HCT116 (cell line): ENCODE results near the gene RBKS. TPM values are rescaled to one million over a fixed set of nuclear protein-coding genes. Genes with fewer than 3 reads are reported as not detected.

Experiments used
- ATAC-seq: fragments of 200-7000 bp; cut with Tn5 transposase; 2 replicates; pipeline ENCODE4 v1.9.1; 2020; ENCODE audit warnings: mild to moderate bottlenecking, moderate library complexity
- BruUV-seq: library from RNA; stranded (reverse); fragments of 400-500 nt; replicated peaks from 2 replicates; lab custom pipeline; 2021; lab: Mats Ljungman, UMichigan
- CTCF ChIA-PET: fragments of 300-600 bp; sonication (Branson Sonifier 250); formaldehyde crosslinking; loops from one replicate; lab custom pipeline; 2021; ENCODE audit warnings: antibody characterized with exemption; lab: Charles Lee
- POLR2A ChIA-PET: fragments of 300-600, 350-600 bp; sonication (Branson Sonifier 250); formaldehyde crosslinking; loops from one replicate; lab custom pipeline; 2021; ENCODE audit warnings: antibody characterized with exemption; lab: Charles Lee
- RAD21 ChIA-PET, 2 experiments: fragments of 300-600 bp; sonication (Branson Sonifier 250); formaldehyde crosslinking; loops; one replicate each; lab custom pipeline; 2023; ENCODE audit warnings: low total read pairs in 2 of 2; ENCODE audit not compliant: uncharacterized antibody in 2 of 2, unreplicated experiment in 2 of 2, low non-redundant PET in 1 of 2; lab: Charles Lee
- DNase-seq: peaks from one replicate; pipeline ENCODE4 v3.0.0-alpha.2; 2010; ENCODE audit warnings: low read depth, low spot score
- H2AFZ ChIP-seq: fragments of 200-600 bp; shearing (Covaris generic), sonication (generic); 2 replicates; pipeline ENCODE4 v1.6.1; 2017; ENCODE audit warnings: low read depth, mixed run types, mixed read lengths, antibody characterized with exemption, low read length; ENCODE audit not compliant: poor library complexity, severe bottlenecking
- H3K27ac ChIP-seq: 2 replicates; pipeline ENCODE4 v1.5.1; 2012; ENCODE audit warnings: low read depth, low read length
- H3K27me3 ChIP-seq: fragments of 200-600 bp; sonication (generic); 2 replicates; pipeline ENCODE4 v1.6.1; 2016; ENCODE audit warnings: mixed run types, low read length, mixed read lengths; ENCODE audit not compliant: insufficient read depth
- H3K36me3 ChIP-seq, 2 experiments: fragments of 200-500 bp in 1 of 2; fragments of 200-600 bp in 1 of 2; sonication (Bioruptor generic) in 1 of 2; sonication (generic) in 1 of 2; 2 replicates each; pipeline versions ENCODE4 v1.5.1 to v1.6.1; 2014 to 2016; ENCODE audit warnings: low read length in 2 of 2, inconsistent platforms in 1 of 2, mixed read lengths in 1 of 2, mixed run types in 1 of 2; ENCODE audit not compliant: insufficient read depth in 2 of 2, control insufficient read depth in 1 of 2
- H3K4me1 ChIP-seq, 2 experiments: fragments of 200-600 bp in 1 of 2; sonication (generic) in 1 of 2; 2 replicates each; pipeline versions ENCODE4 v1.5.1 to v1.6.1; 2012 to 2017; ENCODE audit warnings: low read length in 2 of 2, inconsistent platforms in 1 of 2, mild to moderate bottlenecking in 1 of 2, mixed read lengths in 1 of 2, mixed run types in 1 of 2, moderate library complexity in 1 of 2; ENCODE audit not compliant: insufficient read depth in 2 of 2, control insufficient read depth in 1 of 2
- H3K4me2 ChIP-seq: fragments of 200-600 bp; sonication (generic); 2 replicates; pipeline ENCODE4 v1.6.1; 2017; ENCODE audit warnings: mixed run types, low read length, mixed read lengths
- H3K4me3 ChIP-seq, 2 experiments: fragments of 200-600 bp in 1 of 2; sonication (generic) in 1 of 2; replicated peaks in 1 of 2; 2 replicates each; pipeline ENCODE4 v1.5.1; 2011 to 2016; ENCODE audit warnings: low read length in 2 of 2, control low read depth in 1 of 2, low read depth in 1 of 2, mild to moderate bottlenecking in 1 of 2, mixed read lengths in 1 of 2, mixed run types in 1 of 2
- H3K79me2 ChIP-seq: fragments of 200-600 bp; sonication (generic); 2 replicates; pipeline ENCODE4 v1.6.1; 2017; ENCODE audit warnings: mild to moderate bottlenecking, mixed run types, low read length, moderate library complexity, mixed read lengths; ENCODE audit not compliant: insufficient read depth
- H3K9ac ChIP-seq: fragments of 200-600 bp; sonication (generic); 2 replicates; pipeline ENCODE4 v1.6.1; 2016; ENCODE audit warnings: low read length, mixed read lengths
- H3K9me2 ChIP-seq: fragments of 200-600 bp; sonication (generic), shearing (Covaris generic); 2 replicates; pipeline ENCODE4 v1.6.1; 2017; ENCODE audit warnings: mixed run types, mild to moderate bottlenecking, moderate library complexity; ENCODE audit not compliant: insufficient read depth
- H3K9me3 ChIP-seq, 2 experiments: fragments of 200-500 bp in 1 of 2; fragments of 200-600 bp in 1 of 2; sonication (Bioruptor generic) in 1 of 2; sonication (generic) in 1 of 2; 2 replicates each; pipeline ENCODE4 v1.6.1; 2014 to 2017; ENCODE audit warnings: low read length in 2 of 2, mixed read lengths in 2 of 2, inconsistent platforms in 1 of 2, low read depth in 1 of 2, mild to moderate bottlenecking in 1 of 2, mixed run types in 1 of 2, moderate library complexity in 1 of 2; ENCODE audit not compliant: control insufficient read depth in 1 of 2, insufficient read depth in 1 of 2
- H4K20me1 ChIP-seq: fragments of 200-600 bp; sonication (generic), shearing (Covaris generic); 2 replicates; pipeline ENCODE4 v1.6.1; 2017; ENCODE audit warnings: mixed run types, mild to moderate bottlenecking, moderate library complexity; ENCODE audit not compliant: insufficient read depth
- ATF3 ChIP-seq: IDR thresholded peaks from 2 replicates; pipeline ENCODE4 v1.6.1; 2012
- CBX3 ChIP-seq: IDR thresholded peaks from 2 replicates; pipeline ENCODE4 v1.6.1; 2012; ENCODE audit warnings: low read depth
- CTCF ChIP-seq, 3 experiments: fragments of 200-600 bp in 1 of 3; sonication (generic) in 1 of 3; IDR thresholded peaks in 2 of 3; conservative IDR thresholded peaks in 1 of 3; 2 replicates each; pipeline ENCODE4 v1.5.1; 2012 to 2017; ENCODE audit warnings: low read depth in 2 of 3, low read length in 2 of 3, antibody characterized with exemption in 1 of 3, borderline replicate concordance in 1 of 3, control low read depth in 1 of 3, mild to moderate bottlenecking in 1 of 3, mixed read lengths in 1 of 3, mixed run types in 1 of 3, moderate library complexity in 1 of 3; ENCODE audit not compliant: insufficient read depth in 1 of 3
- FOSL1 ChIP-seq: IDR thresholded peaks from 2 replicates; pipeline ENCODE4 v1.6.1; 2012; ENCODE audit warnings: low read depth
- JUND ChIP-seq: IDR thresholded peaks from 2 replicates; pipeline ENCODE4 v1.6.1; 2012
- MAX ChIP-seq: IDR thresholded peaks from 2 replicates; pipeline ENCODE4 v1.6.1; 2012
- REST ChIP-seq: IDR thresholded peaks from 2 replicates; pipeline ENCODE4 v1.6.1; 2012; ENCODE audit warnings: low read depth
- SP1 ChIP-seq: IDR thresholded peaks from 2 replicates; pipeline ENCODE4 v1.6.1; 2012; ENCODE audit warnings: low read depth
- SRF ChIP-seq: IDR thresholded peaks from 2 replicates; pipeline ENCODE4 v1.6.1; 2012; ENCODE audit warnings: low read depth
- YY1 ChIP-seq: IDR thresholded peaks from 2 replicates; pipeline ENCODE4 v1.6.1; 2011; ENCODE audit warnings: low read length, low read depth, moderate library complexity, mild to moderate bottlenecking; ENCODE audit not compliant: insufficient replicate concordance; ENCODE audit errors: extremely low read depth
- ZFX ChIP-seq: fragments of 450-650 bp; IDR thresholded peaks from 2 replicates; pipeline ENCODE4 v1.6.1; 2017
- ZNF274 ChIP-seq: fragments of 200-500 bp; sonication (Bioruptor generic); IDR thresholded peaks from 2 replicates; pipeline ENCODE4 v1.6.1; 2014; ENCODE audit warnings: mild to moderate bottlenecking, low read depth, low read length, inconsistent platforms
- intact Hi-C: fragments of 100-400 bp; cut with micrococcal nuclease; formaldehyde crosslinking; loops from 2 replicates; pipeline ENCODE4 v1.10.0; 2022
- total RNA-seq: library from RNA; stranded (reverse); gene quantifications from one replicate; pipeline ENCODE4 v1.2.1, GENCODE V29; 2021; ENCODE audit not compliant: unreplicated experiment

RBKS gene
- total RNA-seq, 1 experiment from 2014 or later, result 2.4 TPM

- intact Hi-C loops, result loop anchor here (10.0 kb wide), 1 partner anchor 518 kb away; no protein-coding TSS in a partner anchor
- Histone ChIP-seq H4K20me1 (no peaks in the 10 kb centered on the region), H3K4me3 (no peak overlapping the region), H3K79me2 (no peaks in the 10 kb centered on the region), H3K36me3 (no peaks in the 10 kb centered on the region), H3K4me1 (peaks cover 12 to 32% of the 10 kb centered on the region in 2 experiments), H3K9me3 (no peaks in the 10 kb centered on the region), H3K27me3 (no peaks in the 10 kb centered on the region), H3K4me2 (no peak overlapping the region), H2AFZ (no peak overlapping the region), H3K9me2 (no peaks in the 10 kb centered on the region), H3K9ac (no peak overlapping the region), H3K27ac (no peak overlapping the region)
- ChIA-PET POLR2A (no interaction called here), CTCF (no interaction called here), RAD21 (no interaction called here)
- DNase-seq, result no peak
- no TSS peak for BruUV-seq
- no peak for ATAC-seq
- TF ChIP-seq ATF3, result no peak
- no peak for TF ChIP-seq ZFX
- no peak for TF ChIP-seq JUND
- TF ChIP-seq CBX3, result no peak
- no peak for TF ChIP-seq ZNF274
- TF ChIP-seq MAX, result no peak
- TF ChIP-seq REST, result no peak
- TF ChIP-seq SRF, result no peak
- no peak for TF ChIP-seq YY1
- no peak for TF ChIP-seq SP1
- TF ChIP-seq CTCF (IDR thresholded peaks at IDR 0.05 in 2 of 3, conservative IDR thresholded peaks at IDR 0.05 in 1 of 3; ENCODE audit: borderline replicate concordance in 1 of 3, insufficient read depth in 1 of 3, low read depth in 2 of 3, low read length in 2 of 3), result no peak
- TF ChIP-seq FOSL1, result no peak
Measured at GRCh38 chr2:27756544-27757498, 133.4 kb downstream of the RBKS start.
